ENCODE measurements around the gene BNC2.

DNA sequence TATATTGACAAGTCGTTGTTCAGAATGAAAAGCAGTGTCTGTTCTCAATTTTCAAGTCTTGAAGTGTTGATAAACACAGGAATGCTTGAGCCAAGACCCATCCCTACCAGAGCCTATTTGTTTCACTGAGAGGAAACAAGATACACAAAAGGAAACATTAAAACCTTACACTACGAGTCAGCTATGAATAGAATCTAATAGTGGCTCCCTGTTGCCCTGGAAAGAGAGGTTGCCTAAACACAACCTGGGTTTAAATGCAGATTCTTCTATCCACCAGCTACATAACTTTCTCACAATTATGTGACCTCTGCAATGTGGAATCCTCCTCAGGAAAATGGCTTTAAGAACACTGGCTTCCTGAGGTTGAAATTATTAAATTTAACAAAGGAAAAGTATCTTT lies 29.1 kb upstream of the BNC2 start:
- TF ChIP-seq CTCF (conservative IDR thresholded peaks at IDR 0.05; ENCODE audit: low read length) (no peak), EZH2phosphoT487 (IDR thresholded peaks at IDR 0.05; ENCODE audit: borderline replicate concordance, low read depth, low read length) (no peak)

Measured in OCI-LY7 (cell line).